Osteocyte (in vitro differentiated cells): Measurements from ENCODE around the gene PTPRD. TPM values are rescaled to one million over a fixed set of nuclear protein-coding genes. Genes with fewer than 3 reads are reported as not detected.

Source experiments
- DNase-seq: peaks from one replicate; pipeline ENCODE4 v3.0.0; 2021; ENCODE audit warnings: mixed read lengths; ENCODE audit not compliant: unreplicated experiment; ENCODE audit errors: extremely low spot score
- H3K27ac Mint-ChIP-seq: one replicate; pipeline ENCODE4 v1.8.0; 2021; ENCODE audit warnings: mild to moderate bottlenecking, mixed read lengths; ENCODE audit not compliant: unreplicated experiment
- H3K27me3 Mint-ChIP-seq: one replicate; pipeline ENCODE4 v1.8.0; 2021; ENCODE audit warnings: mixed read lengths; ENCODE audit not compliant: unreplicated experiment
- H3K36me3 Mint-ChIP-seq: one replicate; pipeline ENCODE4 v1.8.0; 2021; ENCODE audit warnings: mixed read lengths; ENCODE audit not compliant: unreplicated experiment
- H3K4me1 Mint-ChIP-seq: one replicate; pipeline ENCODE4 v1.8.0; 2021; ENCODE audit warnings: mixed read lengths; ENCODE audit not compliant: unreplicated experiment
- H3K4me3 Mint-ChIP-seq: one replicate; pipeline ENCODE4 v1.8.0; 2021; ENCODE audit warnings: mild to moderate bottlenecking, moderate library complexity, mixed read lengths; ENCODE audit not compliant: unreplicated experiment
- H3K9me3 Mint-ChIP-seq: one replicate; pipeline ENCODE4 v1.8.0; 2021; ENCODE audit warnings: mixed read lengths; ENCODE audit not compliant: unreplicated experiment
- CTCF ChIP-seq: fragments of 200-600 bp; sonication (generic); IDR thresholded peaks from 2 replicates; pipeline ENCODE4 v1.5.0; 2021; ENCODE audit warnings: antibody characterized with exemption, mild to moderate bottlenecking, moderate library complexity
- total RNA-seq: library from RNA; stranded (reverse); gene quantifications from 2 replicates; pipeline ENCODE4 v1.2.1, GENCODE V29; 2021

The PTPRD gene
- total RNA-seq, 1 donor from 2014 or later: 5.4 TPM

- no peaks in the 10 kb centered on the region for H3K4me1 Mint-ChIP-seq
- TF ChIP-seq CTCF: no peak
- H3K9me3 Mint-ChIP-seq: no peaks in the 10 kb centered on the region
- H3K36me3 Mint-ChIP-seq: no peaks in the 10 kb centered on the region
- H3K27ac Mint-ChIP-seq: no peak overlapping the region
- no peak overlapping the region for H3K4me3 Mint-ChIP-seq
- H3K27me3 Mint-ChIP-seq: no peaks in the 10 kb centered on the region
- DNase-seq: no peak
Observed at GRCh38 chr9:9222730-9223129, 1390.1 kb downstream of the PTPRD start.

GRCh38 chr9:9216934-9217333 is 1395.9 kb downstream of the PTPRD start:
- no peak for DNase-seq
- no peak overlapping the region for H3K27ac Mint-ChIP-seq
- H3K4me1 Mint-ChIP-seq: no peaks in the 10 kb centered on the region
- H3K36me3 Mint-ChIP-seq: no peaks in the 10 kb centered on the region
- TF ChIP-seq CTCF: no peak
- no peaks in the 10 kb centered on the region for H3K9me3 Mint-ChIP-seq
- H3K27me3 Mint-ChIP-seq: no peaks in the 10 kb centered on the region
- no peak overlapping the region for H3K4me3 Mint-ChIP-seq

GRCh38 chr9:9215050-9215449 is 1397.8 kb downstream of the PTPRD start:
- no peaks in the 10 kb centered on the region for H3K4me1 Mint-ChIP-seq
- no peak overlapping the region for H3K4me3 Mint-ChIP-seq
- no peaks in the 10 kb centered on the region for H3K36me3 Mint-ChIP-seq
- no peaks in the 10 kb centered on the region for H3K9me3 Mint-ChIP-seq
- TF ChIP-seq CTCF: no peak
- no peak for DNase-seq
- no peaks in the 10 kb centered on the region for H3K27me3 Mint-ChIP-seq
- no peak overlapping the region for H3K27ac Mint-ChIP-seq

GRCh38 chr9:9214066-9214465 is 1398.7 kb downstream of the PTPRD start:
- no peak for TF ChIP-seq CTCF
- Mint-ChIP-seq H3K4me1 (no peaks in the 10 kb centered on the region), H3K27me3 (no peaks in the 10 kb centered on the region), H3K27ac (no peak overlapping the region), H3K36me3 (no peaks in the 10 kb centered on the region), H3K9me3 (no peaks in the 10 kb centered on the region), H3K4me3 (no peak overlapping the region)
- DNase-seq: no peak

- H3K4me3 Mint-ChIP-seq: no peak overlapping the region
- no peak for DNase-seq
- no peaks in the 10 kb centered on the region for H3K4me1 Mint-ChIP-seq
- TF ChIP-seq CTCF: no peak
- H3K36me3 Mint-ChIP-seq: no peaks in the 10 kb centered on the region
- H3K27me3 Mint-ChIP-seq: no peaks in the 10 kb centered on the region
- no peak overlapping the region for H3K27ac Mint-ChIP-seq
- no peaks in the 10 kb centered on the region for H3K9me3 Mint-ChIP-seq
Observed at GRCh38 chr9:9212963-9213362, 1399.8 kb downstream of the PTPRD start.
